HPDE6-E6E7 (cell line): Measurements from ENCODE around the gene MIA.
"Not testable (repeated sequence)": the region's sequence is repeated elsewhere in the genome, so short reads cannot be mapped to it uniquely, and the experiment has no call there.

Experiments used
- DNase-seq: peaks from one replicate; pipeline ENCODE4 v3.0.0; 2011; ENCODE audit warnings: missing footprints; ENCODE audit errors: extremely low spot score

MIA gene

DNA sequence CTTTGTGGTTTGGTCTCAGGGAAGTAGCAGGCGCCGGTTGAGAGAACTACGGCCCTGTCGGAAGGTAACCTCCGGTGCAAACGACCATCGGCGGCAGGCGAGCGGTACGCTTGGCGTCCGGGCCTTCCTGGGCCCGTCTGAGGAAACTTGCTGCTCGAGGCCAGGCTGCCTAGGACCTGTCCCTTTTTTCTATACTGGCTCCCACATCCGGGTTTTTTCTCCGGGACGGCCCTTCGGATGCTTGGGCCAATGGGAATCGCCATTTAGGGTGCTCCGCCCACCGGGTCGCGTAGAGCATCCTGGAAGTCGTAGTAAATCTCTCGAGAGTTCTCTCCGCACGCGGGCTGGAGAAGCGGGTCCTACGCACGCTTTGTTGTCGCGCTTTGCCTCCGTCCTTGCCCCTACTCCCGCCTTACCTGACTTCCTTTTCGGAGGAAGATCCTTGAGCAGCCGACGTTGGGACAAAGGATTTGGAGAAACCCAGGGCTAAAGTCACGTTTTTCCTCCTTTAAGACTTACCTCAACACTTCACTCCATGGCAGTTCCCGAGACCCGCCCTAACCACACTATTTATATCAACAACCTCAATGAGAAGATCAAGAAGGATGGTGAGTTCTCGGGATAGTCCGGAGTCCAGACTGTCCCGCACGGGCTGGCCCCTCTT lies 24.3 kb upstream of the MIA start, which contains the start of gene SNRPA:
SNRPA (plus strand) TSS at position 330 of the 664 bp plus-strand sequence; CDS start at position 536, 206 bp downstream.
- DNase-seq = peak; percentile 94

DNA sequence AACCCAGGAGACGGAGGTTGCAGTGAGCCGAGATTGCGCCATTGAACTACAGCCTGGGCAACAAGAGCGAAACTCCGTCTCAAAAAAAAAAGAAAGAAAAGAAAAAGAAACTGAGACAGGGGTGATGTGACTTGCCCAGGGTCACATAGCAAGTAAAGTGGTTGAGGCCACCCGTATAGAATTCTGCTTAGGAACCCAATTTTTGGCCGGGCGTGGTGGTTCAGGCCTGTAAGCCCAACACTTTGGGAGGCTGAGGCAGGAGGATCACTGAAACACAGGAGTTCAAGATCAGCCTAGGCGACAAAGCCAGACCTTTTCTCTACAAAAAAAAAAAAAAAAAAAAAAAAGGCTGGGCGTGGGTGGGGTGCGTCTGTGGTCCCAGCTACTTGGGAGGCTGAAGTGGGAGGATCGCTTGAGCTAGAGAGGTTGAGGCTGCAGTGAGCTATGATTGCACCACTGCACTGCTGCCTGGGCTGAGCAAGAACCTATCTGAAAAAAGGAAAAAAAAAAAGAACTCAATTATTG lies 23.0 kb upstream of the MIA start:
- no peak for DNase-seq

- DNase-seq = no peak
Observed at GRCh38 chr19:40754611-40755247, 20.6 kb upstream of the MIA start.

GRCh38 chr19:40755248-40755624 lies 20.1 kb upstream of the MIA start:
- DNase-seq = no peak

DNA sequence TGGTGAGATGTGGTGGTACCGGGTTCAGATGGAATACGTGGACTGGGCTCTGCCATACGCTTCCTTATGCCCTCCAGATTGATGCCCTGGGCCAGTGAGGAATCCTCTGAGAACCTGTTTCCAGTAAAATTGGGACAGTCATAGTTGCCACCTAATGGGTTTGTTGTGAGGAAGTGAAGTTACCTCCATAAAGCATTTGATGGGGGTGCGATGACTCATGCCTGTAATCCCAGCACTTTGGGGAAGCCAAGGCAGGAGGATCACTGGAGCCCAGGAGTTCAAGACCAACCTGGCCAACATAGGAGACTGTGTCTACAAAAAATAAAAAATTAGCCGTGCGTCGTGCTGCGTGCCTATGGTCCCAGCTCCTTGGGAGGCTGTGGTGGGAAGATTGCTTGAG lies 19.5 kb upstream of the MIA start:
- no peak for DNase-seq

DNA sequence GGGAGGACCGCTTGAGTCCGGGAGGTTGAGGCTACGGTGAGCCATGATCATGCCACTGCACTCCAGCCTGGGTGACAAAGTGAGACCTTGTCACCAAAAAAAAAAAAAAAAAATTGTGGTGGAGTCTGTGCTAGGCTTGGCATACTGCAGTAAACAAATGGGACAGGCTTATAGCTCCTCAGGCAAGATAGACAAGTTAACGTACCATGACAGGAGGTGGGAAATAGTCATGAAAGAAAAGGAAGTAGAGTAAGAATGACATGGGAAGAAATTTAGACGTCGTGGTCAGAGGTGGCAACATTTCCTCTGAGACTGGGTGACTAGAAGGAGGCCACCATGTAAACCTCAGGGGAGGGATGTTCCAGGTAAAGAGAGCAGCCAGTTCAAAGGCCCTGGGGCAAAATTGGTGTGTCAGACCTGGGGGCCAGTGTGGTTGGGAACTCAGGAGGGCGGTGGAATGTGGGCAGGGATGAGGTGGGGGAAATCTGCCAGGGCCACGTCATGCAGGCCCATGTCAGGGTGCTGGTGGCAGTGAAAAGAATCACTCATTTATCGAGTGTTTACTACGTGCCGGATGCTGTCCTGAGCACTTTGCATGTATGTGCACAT lies 18.7 kb upstream of the MIA start:
- no peak for DNase-seq

GRCh38 chr19:40758491-40758890 lies 16.8 kb upstream of the MIA start:
- no peak for DNase-seq

DNA sequence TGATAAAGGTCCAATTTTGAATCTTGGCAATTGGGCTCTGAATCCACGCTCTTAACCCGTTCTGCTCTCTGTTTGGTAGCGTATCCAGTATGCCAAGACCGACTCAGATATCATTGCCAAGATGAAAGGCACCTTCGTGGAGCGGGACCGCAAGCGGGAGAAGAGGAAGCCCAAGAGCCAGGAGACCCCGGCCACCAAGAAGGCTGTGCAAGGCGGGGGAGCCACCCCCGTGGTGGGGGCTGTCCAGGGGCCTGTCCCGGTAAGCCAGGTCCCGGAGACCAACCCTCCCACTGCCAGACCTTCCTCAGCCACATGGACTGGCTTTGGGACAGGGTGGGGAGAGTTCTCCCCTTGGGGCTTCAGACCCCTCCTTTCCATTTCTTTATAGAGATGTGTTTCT lies 16.0 kb upstream of the MIA start:
- no peak for DNase-seq

DNA sequence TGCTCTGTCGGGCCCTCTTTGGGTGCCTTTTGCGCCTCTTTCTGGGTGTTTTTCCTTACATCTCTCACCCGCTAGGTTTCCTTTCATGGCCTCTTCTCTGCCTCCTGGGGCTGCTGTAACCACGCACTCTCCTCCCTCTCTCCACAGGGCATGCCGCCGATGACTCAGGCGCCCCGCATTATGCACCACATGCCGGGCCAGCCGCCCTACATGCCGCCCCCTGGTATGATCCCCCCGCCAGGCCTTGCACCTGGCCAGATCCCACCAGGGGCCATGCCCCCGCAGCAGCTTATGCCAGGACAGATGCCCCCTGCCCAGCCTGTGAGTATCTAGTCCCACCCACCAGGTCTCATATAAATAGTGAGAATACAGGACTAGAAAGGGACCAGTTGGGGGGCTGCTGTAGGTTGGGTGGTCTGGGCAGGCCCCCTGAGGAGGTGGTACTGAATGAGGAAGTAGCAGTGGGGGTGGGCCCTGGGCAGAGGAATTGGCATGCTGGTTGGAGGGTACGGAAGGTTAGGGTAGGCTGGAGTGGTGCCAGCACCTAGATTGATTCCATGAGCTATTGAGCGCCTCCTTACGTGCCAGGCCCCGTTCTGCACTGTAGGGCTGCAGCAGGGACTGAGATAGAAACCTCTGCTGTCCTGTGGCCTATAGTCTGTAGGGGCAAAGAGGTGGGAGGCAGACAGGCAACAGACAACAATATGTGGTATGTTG lies 12.4 kb upstream of the MIA start:
- no peak for DNase-seq

DNA sequence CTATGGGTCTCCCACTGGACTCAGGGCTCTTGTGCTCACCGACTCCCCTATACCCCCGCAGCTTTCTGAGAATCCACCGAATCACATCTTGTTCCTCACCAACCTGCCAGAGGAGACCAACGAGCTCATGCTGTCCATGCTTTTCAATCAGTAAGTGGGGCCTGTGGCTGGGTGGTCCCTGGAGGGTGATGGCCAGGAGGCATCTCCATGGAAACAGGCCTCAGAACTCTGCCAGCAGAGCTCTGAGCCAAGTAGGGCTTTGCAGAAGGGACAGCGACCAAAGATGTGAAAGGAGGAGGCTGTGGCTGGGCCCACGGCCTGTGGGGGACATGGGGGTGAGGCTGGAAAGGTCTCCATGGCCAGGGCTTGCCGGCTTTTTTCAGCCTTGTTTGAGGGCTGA lies 11.8 kb upstream of the MIA start:
- DNase-seq = no peak

- no peak for DNase-seq
Observed at GRCh38 chr19:40763963-40764362, 11.4 kb upstream of the MIA start.

- not testable (repeated sequence) for DNase-seq
Observed at GRCh38 chr19:40766385-40766784, 8.9 kb upstream of the MIA start.

GRCh38 chr19:40768869-40769268 lies 6.5 kb upstream of the MIA start:
- DNase-seq = no peak

GRCh38 chr19:40771101-40771862 lies 4.0 kb upstream of the MIA start:
- not testable (repeated sequence) for DNase-seq

GRCh38 chr19:40775632-40776022 lies 306 bp downstream of the MIA start:
- no peak for DNase-seq

DNA sequence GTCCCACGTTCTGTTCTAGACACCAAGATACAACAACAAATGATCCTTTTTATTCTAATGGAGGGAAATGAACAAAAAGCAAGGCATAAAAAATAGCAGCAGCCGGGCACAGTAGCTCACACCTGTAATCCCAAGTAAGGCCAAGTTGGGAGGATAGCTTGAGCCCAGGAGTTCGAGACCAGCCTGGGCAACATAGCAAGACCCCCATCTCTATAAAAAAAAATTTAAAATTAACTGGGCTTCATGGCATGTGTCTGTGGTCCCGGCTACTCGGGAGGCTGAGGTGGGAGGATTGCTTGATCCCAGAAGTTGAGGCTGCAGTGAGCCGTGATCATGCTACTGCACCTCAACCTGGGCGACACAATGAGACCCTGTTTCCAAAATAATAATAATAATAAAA lies 1.0 kb downstream of the MIA start:
- no peak for DNase-seq

DNA sequence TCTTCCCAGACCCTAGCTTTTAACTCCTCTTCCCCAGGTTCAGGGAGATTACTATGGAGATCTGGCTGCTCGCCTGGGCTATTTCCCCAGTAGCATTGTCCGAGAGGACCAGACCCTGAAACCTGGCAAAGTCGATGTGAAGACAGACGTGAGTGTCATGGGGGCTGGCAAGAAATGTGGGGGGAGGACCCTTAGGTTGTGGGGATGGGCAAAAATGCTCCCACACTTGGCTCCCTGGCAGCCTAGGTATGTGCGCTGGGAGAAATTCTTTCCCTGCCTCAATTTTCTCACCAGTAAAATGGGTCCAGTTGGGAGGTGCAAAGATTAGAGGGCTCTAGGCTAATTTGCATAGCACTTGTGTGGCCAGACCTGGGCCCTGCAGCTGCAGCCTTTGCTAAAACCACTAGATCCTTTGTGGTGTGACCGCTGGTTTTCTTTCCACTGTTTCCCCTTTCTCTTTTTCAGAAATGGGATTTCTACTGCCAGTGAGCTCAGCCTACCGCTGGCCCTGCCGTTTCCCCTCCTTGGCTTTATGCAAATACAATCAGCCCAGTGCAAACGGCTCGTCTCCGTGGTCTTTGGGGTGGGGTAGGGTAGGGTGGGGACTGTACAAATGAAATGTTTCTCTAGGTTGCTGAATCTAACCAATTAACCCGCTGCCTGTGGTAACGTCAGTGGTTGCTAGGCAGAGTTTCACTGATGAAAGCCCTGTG lies 1.8 kb downstream of the MIA start:
- peak; percentile 89 for DNase-seq

DNA sequence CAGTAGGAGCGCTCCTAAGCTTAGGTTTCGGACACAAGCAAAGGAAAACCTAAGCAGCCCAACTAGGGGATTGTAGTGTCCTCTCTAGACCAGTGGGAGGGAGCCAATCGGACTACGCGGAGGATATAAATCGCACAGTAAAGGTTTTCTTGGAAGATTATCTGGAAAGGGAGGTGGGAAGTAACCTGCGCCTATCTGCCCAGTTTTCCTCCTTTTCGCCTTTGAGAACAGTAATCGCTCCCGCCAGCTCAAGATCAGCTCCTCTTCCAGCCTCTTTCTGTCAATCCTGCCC lies 2.3 kb downstream of the MIA start:
- no peak for DNase-seq

- DNase-seq = peak; percentile 96
Observed at GRCh38 chr19:40777937-40778705, 2.8 kb downstream of the MIA start, which contains the start of gene RAB4B. Gene RAB4B (plus strand): TSS chr19:40778247. CDS start chr19:40778376, 129 bp downstream.

- peak; percentile 75 for DNase-seq
Observed at GRCh38 chr19:40778706-40779284, 3.5 kb downstream of the MIA start.
